ENCODE results near the gene SLC5A6. TPM values are rescaled to one million over a fixed set of nuclear protein-coding genes. Genes with fewer than 3 reads are reported as not detected.

Gene SLC5A6
- total RNA-seq, 4 donors from 2014 or later = 22.8 to 58.3 (median 41.0) TPM

DNA sequence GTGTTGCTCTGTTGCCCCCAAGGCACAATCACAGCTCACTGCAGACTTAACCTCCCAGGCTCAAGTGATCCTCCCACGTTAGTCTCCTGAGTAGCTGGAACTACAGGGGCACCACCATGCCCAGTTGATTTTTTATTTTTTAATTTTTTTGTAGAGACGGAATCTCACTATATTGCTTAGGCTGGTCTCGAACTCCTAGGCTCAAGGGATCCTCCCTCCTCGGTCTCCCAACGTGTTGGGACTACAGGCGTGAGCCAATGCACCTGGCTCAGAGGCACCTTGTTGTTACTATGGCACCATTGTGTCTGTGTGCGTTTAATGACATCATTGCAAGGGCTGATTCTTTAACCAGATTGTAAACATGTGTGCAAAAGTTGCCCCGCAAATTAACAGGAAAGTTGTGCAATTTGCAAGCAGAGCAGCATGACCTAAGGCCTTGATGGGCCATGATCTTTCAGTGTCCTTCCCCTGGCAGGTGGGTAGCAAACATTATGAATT, 40.7 kb downstream of the SLC5A6 start:
- H3K27me3 ChIP-seq = no peaks in the 10 kb centered on the region
- in situ Hi-C loops (cut with MboI; ENCODE audit: low pct_ligation_motif_present in 1 of 4, low pct_unique_long_range_greater_than_20kb in 1 of 4, low sequenced_read_pairs in 3 of 4) = no loop called here
- intact Hi-C loops (cut with DNase I; ENCODE audit: low total_unique reads) = loop anchor here (5.0 kb wide), 1 partner anchor 136 kb away; the partner anchor contains the start of gene UCN
- no peak overlapping the region for H3K27ac ChIP-seq
- TF ChIP-seq, protein P1, sequence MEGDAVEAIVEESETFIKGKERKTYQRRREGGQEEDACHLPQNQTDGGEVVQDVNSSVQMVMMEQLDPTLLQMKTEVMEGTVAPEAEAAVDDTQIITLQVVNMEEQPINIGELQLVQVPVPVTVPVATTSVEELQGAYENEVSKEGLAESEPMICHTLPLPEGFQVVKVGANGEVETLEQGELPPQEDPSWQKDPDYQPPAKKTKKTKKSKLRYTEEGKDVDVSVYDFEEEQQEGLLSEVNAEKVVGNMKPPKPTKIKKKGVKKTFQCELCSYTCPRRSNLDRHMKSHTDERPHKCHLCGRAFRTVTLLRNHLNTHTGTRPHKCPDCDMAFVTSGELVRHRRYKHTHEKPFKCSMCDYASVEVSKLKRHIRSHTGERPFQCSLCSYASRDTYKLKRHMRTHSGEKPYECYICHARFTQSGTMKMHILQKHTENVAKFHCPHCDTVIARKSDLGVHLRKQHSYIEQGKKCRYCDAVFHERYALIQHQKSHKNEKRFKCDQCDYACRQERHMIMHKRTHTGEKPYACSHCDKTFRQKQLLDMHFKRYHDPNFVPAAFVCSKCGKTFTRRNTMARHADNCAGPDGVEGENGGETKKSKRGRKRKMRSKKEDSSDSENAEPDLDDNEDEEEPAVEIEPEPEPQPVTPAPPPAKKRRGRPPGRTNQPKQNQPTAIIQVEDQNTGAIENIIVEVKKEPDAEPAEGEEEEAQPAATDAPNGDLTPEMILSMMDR (IDR thresholded peaks at IDR 0.05) = no peak
- no peak for TF ChIP-seq EP300 (IDR thresholded peaks at IDR 0.05; ENCODE audit: low read depth)
- TF ChIP-seq POLR2A (IDR thresholded peaks at IDR 0.05) = no peak
- no peak for TF ChIP-seq POLR2AphosphoS5 (IDR thresholded peaks at IDR 0.05)
- no peaks in the 10 kb centered on the region for H3K36me3 ChIP-seq
- H3K4me1 ChIP-seq = peaks cover 0 to 15% (median 8%) of the 10 kb centered on the region in 4 donors
- no peak overlapping the region for H3K4me3 ChIP-seq
- no peak for DNase-seq
- no peaks in the 10 kb centered on the region for H3K9me3 ChIP-seq
- 51% methylated on average over 8 of the region's 8 CpGs; no CpG with 5 or more reads in 1 of the 2 donors for WGBS, 2 donors (ENCODE audit: low coverage in 1 of 2)

DNA sequence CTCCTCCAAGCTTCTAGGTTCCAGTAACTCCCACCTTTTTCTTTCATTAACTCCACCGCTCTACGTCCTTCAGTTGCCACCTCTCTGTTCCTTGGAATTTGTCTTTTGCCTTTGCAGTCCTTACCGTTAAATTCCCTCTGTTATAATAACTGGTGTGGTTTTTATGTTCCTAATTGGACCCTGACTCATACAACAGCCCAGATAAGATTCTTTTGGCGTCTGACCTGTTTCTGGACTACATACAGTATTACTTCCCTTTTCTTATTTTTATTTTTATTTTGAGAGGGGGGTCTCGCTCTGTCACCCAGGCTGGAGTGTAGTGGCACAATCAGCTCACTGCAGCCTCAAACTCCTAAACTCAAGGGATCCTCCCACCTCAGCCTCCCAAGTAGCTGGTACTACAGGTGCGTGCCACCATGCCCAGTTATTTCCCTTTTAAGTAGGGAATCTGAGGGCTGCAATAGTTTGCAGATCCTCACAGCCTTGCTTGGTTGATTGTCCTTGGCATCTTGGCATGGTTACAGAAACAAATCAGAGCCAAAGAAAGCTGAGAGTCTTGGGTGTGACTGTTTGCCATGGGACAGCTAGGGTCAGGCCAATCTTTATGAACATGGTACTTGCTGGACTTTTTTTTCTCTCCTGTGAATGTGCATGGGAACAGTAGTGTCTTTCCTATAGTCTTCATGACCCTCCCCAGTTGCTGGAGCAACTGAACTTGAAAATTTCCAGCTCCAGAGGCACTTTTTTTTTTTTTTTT, 41.3 kb downstream of the SLC5A6 start:
- TF ChIP-seq EP300 (IDR thresholded peaks at IDR 0.05; ENCODE audit: low read depth) = no peak
- Histone ChIP-seq H3K27ac (no peak overlapping the region), H3K27me3 (no peaks in the 10 kb centered on the region), H3K4me3 (no peak overlapping the region), H3K36me3 (no peaks in the 10 kb centered on the region), H3K4me1 (peaks cover 0 to 15% (median 8%) of the 10 kb centered on the region in 4 donors), H3K9me3 (no peaks in the 10 kb centered on the region)
- in situ Hi-C loops (cut with MboI; ENCODE audit: low pct_ligation_motif_present in 1 of 4, low pct_unique_long_range_greater_than_20kb in 1 of 4, low sequenced_read_pairs in 3 of 4) = no loop called here
- intact Hi-C loops (cut with DNase I; ENCODE audit: low total_unique reads) = loop anchor here (5.0 kb wide), 1 partner anchor 137 kb away; the partner anchor contains the start of gene UCN
- DNase-seq = no peak
- WGBS, 2 donors (ENCODE audit: low coverage in 1 of 2) = 49 to 53% methylated on average over 5 to 6 of the region's 6 CpGs

DNA sequence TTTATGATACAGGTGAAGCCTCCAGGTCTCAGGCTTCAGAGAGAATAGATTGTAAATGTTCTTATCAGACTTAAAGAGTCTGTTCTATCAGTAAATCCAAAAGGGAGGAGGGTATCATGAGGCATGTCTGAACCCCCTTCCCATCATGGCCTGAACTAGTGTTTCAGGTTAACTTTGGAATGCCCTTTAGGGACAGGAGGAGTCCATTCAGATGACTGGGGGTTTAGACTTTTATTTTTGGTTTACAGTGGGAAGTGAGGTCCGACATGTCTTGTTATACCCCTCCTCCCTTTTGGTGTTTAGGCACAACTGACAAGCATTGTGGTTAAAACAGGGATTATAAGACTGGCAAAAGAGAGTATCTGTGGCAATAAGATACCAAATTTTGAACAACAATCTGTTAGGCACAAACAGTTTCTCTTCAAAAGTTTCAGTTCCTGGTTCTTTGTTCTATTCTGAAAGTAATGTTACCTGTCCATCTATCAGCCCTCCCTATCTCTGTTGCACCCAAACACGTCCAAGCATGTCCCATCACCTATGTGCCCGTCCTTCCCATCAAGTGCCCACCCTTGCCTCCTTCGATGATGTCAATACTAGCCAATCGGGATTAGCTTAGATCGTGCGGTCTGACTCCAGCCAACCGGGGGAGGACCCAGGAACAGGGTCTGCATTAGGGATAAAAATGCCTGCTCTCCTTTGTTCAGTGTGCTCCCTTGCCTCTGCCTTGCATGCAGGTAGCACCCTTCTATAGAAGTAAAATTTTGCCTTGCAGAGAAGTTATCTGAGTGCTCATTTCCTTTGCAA, 46.9 kb downstream of the SLC5A6 start:
- no peaks in the 10 kb centered on the region for H3K36me3 ChIP-seq
- H3K4me1 ChIP-seq = peaks cover 0 to 4% (median 4%) of the 10 kb centered on the region in 4 donors
- 82 to 85% methylated on average over 7 to 8 of the region's 8 CpGs for WGBS, 2 donors (ENCODE audit: low coverage in 1 of 2)
- peak overlapping the region in 1 of 4 donors; percentile 22 for H3K27ac ChIP-seq
- TF ChIP-seq POLR2AphosphoS5 (IDR thresholded peaks at IDR 0.05) (no peak), EP300 (IDR thresholded peaks at IDR 0.05; ENCODE audit: low read depth) (no peak), POLR2A (IDR thresholded peaks at IDR 0.05) (no peak)
- TF ChIP-seq, protein P1 (IDR thresholded peaks at IDR 0.05) = no peak
- no peak overlapping the region for H3K4me3 ChIP-seq
- no peak for DNase-seq
- H3K9me3 ChIP-seq = no peaks in the 10 kb centered on the region
- in situ Hi-C loops (cut with MboI; ENCODE audit: low pct_ligation_motif_present in 1 of 4, low pct_unique_long_range_greater_than_20kb in 1 of 4, low sequenced_read_pairs in 3 of 4) = no loop called here
- no peaks in the 10 kb centered on the region for H3K27me3 ChIP-seq
- intact Hi-C loops (cut with DNase I; ENCODE audit: low total_unique reads) = no loop called here

DNA sequence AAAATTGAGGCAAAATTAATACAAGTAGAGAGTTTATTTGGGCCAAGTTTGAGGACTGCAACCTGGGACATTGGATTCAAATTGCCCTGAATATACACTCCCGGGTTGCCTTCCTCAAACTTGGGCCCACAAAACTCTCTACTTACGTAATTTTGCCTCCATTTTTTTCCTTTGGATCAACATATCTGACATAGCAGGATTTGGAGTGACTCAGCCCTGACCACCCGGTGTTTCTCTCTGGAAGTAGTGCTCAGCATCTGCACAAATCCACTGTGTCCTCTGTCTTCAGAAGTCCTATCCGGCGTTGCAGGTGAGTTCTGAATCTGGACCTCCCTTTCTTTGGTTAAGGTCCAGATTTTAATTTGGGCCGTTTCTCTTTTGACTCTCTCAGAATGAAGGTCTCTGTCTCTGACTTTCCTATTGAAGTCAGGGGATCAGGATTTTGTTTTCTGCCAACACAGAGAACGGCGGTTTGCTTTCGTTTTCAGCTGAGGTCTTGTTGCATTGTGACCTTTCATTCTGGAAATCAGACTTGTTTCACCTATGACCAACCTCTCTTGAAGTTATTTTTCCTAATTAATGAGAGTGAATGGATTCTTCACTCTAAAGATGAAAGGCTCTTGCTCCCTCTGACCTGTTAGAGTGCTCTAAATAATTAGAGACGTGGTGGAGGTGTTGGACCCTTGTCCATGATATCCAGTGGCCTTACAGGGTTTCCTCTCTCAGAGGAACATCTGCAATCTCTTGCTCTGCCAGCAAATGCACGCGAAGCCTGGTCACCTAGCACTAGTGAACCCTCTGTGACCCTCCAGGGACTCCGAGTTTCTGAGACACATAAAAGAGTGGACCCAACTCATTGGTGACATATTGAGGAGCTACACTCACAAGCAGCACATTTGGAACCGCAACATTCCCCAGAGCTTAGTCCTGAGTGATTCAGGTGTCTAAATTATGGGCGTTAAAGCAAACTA, 49.6 kb downstream of the SLC5A6 start:
- Histone ChIP-seq H3K27me3 (no peaks in the 10 kb centered on the region), H3K36me3 (no peaks in the 10 kb centered on the region), H3K4me1 (no peaks in the 10 kb centered on the region), H3K9me3 (no peaks in the 10 kb centered on the region), H3K4me3 (no peak overlapping the region), H3K27ac (peak overlapping the region in 3 of 4 donors; percentile 10 to 26 (median 16))
- TF ChIP-seq POLR2AphosphoS5 (IDR thresholded peaks at IDR 0.05) = no peak
- no peak for TF ChIP-seq EP300 (IDR thresholded peaks at IDR 0.05; ENCODE audit: low read depth)
- TF ChIP-seq POLR2A (IDR thresholded peaks at IDR 0.05) = no peak
- TF ChIP-seq, protein P1 (IDR thresholded peaks at IDR 0.05) = no peak
- DNase-seq = no peak
- intact Hi-C loops (cut with DNase I; ENCODE audit: low total_unique reads) (no loop called here), in situ Hi-C loops (cut with MboI; ENCODE audit: low pct_ligation_motif_present in 1 of 4, low pct_unique_long_range_greater_than_20kb in 1 of 4, low sequenced_read_pairs in 3 of 4) (no loop called here)
- WGBS, 2 donors (ENCODE audit: low coverage in 1 of 2) = 75 to 84% methylated on average over 6 to 15 of the region's 15 CpGs

All from transverse colon (tissue), 4 donors.